Mucosa of rectum (tissue), 2 donors: ENCODE data around the gene WNT3A.

ENCODE experiments used
- H3K27ac ChIP-seq, 2 donors: one replicate each; pipeline ENCODE4 v1.7.0; 2013; ENCODE audit warnings: inconsistent platforms in 2 of 2, low read depth in 2 of 2, low read length in 2 of 2
- H3K27me3 ChIP-seq, 2 donors: one replicate each; pipeline ENCODE4 v1.7.0; 2013; ENCODE audit warnings: low read length in 2 of 2; ENCODE audit not compliant: control insufficient read depth in 2 of 2, insufficient read depth in 2 of 2
- H3K36me3 ChIP-seq, 2 donors: one replicate each; pipeline ENCODE4 v1.7.0; 2013; ENCODE audit warnings: low read length in 2 of 2; ENCODE audit not compliant: control insufficient read depth in 2 of 2, insufficient read depth in 2 of 2
- H3K4me1 ChIP-seq, 2 donors: one replicate each; pipeline ENCODE4 v1.7.0; 2013; ENCODE audit warnings: low read length in 2 of 2, mild to moderate bottlenecking in 1 of 2; ENCODE audit not compliant: control insufficient read depth in 2 of 2, insufficient read depth in 2 of 2
- H3K4me3 ChIP-seq, 2 donors: one replicate each; pipeline ENCODE4 v1.7.0; 2013; ENCODE audit warnings: low read length in 2 of 2
- H3K9ac ChIP-seq, 2 donors: one replicate each; pipeline ENCODE4 v1.7.0; 2013; ENCODE audit warnings: low read length in 2 of 2, low read depth in 1 of 2, mild to moderate bottlenecking in 1 of 2
- H3K9me3 ChIP-seq, 2 donors: one replicate each; pipeline ENCODE4 v1.7.0; 2013; ENCODE audit warnings: low read length in 2 of 2; ENCODE audit not compliant: control insufficient read depth in 2 of 2
- donor health status: healthy.
- donor health status: Normal muscosa, but diverticular disease.

Gene WNT3A

DNA sequence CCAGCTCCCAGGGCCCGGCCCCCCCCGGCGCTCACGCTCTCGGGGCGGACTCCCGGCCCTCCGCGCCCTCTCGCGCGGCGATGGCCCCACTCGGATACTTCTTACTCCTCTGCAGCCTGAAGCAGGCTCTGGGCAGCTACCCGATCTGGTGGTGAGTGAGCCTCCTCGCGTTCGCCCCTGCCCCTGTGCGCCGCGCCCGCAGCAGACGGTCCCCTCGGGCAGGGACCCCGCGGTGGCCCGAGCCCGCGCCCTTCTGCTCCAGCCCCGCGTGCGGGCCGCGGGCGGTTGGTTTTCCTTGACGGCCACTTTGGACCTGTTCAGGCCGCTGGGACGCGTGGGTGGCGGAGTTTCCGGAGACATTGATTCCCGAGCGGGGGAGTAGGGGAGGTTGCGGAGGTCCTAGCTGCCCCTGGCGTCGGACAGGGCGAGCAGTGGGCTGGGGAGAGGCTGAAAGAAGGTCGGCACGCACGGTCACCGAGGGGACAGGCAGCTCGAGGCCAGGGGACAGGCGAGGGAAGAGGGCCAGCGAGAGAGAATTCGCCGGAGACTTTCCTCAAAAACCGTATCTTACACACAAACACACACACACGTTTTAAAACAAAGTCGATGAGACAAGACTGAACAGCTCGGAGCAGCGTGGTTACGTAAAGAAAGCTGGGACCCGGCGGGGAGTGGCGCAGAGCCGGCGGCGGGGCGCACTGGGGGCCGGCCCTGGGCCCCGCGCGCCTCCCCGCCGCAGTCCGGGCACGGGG is 427 bp downstream of the WNT3A start:
- Histone ChIP-seq H3K4me1 (no peaks in the 10 kb centered on the region), H3K9me3 (no peaks in the 10 kb centered on the region), H3K27ac (no peak overlapping the region), H3K4me3 (no peak overlapping the region), H3K27me3 (peaks cover 39 to 46% of the 10 kb centered on the region in 2 donors), H3K36me3 (no peaks in the 10 kb centered on the region), H3K9ac (no peak overlapping the region)

DNA sequence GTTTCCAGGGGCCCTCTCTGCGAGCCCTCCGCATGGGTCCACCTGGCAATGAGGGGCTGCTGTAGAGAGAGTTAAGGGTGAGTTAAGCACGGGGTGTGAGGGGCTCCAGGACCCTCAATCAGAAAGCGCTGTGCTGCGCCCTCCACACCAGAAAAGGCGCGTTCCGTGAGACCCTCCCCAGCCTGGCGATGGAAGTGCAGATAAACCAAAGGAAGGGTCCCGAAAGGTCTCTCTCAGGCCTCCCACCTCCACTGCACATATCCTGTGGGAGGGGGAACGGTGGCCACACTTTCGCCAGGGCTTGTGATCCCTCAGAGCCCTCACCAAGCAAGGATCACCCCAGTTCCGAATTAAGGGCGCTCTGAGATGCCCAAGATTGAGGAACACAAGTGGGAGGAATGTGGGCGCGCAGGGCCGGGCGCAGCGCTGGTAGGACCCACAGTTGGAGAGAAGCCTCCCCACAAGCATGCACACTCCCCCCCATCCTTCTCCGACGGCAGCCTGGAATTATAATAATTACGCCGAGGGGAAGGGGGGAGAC is 1.1 kb downstream of the WNT3A start:
- H3K27me3 ChIP-seq: peaks cover 38 to 45% of the 10 kb centered on the region in 2 donors

DNA sequence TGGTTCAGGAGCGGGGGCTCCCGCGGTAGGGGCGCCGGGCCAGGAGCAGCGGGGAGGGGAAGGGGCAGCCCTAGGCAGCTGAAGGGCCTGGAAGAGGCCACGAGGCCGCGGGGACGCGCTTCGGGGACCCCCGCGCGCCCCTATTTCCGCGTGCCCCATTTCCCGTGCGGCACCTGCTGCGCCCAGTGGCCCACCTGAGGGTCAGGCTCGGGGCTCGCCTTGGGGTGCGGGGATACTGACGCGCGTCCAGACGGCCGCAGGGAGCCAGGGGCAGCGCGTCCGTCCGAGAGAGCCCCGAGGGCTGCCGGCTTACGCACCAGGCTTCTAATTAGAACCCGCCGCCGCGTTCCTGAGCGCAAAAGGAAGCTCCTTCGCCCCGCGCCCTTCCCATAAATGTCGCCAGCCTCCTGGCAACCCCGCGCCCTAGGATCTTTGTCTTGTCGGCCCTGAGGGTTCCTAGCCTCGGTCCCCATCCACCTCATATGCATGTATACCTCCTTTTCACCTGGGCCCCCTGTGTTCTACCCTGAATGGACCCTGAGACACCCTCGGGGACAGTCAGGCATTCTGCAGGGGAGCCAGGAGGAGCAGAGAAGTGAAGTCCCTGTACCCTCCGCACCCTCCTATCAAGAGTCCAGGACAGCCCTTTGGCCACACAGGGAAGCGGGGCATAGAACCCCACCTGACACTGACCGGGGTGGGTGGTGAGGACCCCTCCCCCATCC is 1.8 kb downstream of the WNT3A start:
- no peak overlapping the region for H3K4me3 ChIP-seq
- no peak overlapping the region for H3K27ac ChIP-seq
- H3K27me3 ChIP-seq: peaks cover 37 to 44% of the 10 kb centered on the region in 2 donors

More for the DNA sequence above, 1.1 kb downstream of the WNT3A start:
- Histone ChIP-seq H3K9me3 (no peaks in the 10 kb centered on the region), H3K4me1 (no peaks in the 10 kb centered on the region), H3K4me3 (no peak overlapping the region), H3K27ac (no peak overlapping the region), H3K9ac (no peak overlapping the region), H3K36me3 (no peaks in the 10 kb centered on the region)

DNA sequence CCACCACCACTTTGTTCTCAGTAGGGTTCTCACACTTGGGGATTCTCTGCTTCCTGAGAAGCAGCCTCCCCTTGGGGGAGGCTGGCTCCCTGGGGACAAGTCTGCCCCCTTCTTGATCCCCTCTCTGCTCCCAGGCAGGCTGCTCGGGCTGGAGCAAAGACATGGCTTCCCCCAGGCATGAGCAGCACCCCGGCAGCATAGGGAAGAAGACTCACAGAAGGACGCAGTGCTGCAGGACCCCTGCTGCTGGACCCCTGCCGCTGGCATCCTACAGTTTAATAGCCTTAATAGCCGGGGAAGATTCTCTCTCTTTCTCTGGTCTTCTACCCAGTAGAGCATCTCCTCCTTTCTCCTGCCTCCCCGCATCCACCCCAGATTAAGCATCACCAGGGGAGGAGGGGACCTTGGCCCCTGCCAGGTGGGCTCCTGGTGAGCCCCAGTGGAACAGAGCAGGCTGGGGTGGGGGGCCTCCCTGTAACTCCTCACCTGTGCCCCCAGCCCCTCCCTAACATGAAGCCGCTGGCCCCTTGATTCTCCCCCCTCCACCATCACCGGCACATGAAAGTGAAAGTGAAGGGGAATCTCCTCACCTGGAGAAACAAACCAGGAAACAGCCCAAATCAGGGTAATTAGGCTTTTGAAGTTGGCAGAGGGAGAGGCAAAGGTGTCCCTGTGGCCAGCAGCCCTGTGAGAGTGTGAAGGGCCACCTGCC is 2.5 kb downstream of the WNT3A start:
- no peaks in the 10 kb centered on the region for H3K36me3 ChIP-seq
- no peaks in the 10 kb centered on the region for H3K9me3 ChIP-seq
- no peaks in the 10 kb centered on the region for H3K4me1 ChIP-seq
- H3K27ac ChIP-seq: no peak overlapping the region
- H3K27me3 ChIP-seq: peaks cover 34 to 38% of the 10 kb centered on the region in 2 donors
- H3K9ac ChIP-seq: no peak overlapping the region
- no peak overlapping the region for H3K4me3 ChIP-seq

More for the DNA sequence above, 1.8 kb downstream of the WNT3A start:
- Histone ChIP-seq H3K9me3 (no peaks in the 10 kb centered on the region), H3K4me1 (no peaks in the 10 kb centered on the region), H3K36me3 (no peaks in the 10 kb centered on the region), H3K9ac (no peak overlapping the region)

DNA sequence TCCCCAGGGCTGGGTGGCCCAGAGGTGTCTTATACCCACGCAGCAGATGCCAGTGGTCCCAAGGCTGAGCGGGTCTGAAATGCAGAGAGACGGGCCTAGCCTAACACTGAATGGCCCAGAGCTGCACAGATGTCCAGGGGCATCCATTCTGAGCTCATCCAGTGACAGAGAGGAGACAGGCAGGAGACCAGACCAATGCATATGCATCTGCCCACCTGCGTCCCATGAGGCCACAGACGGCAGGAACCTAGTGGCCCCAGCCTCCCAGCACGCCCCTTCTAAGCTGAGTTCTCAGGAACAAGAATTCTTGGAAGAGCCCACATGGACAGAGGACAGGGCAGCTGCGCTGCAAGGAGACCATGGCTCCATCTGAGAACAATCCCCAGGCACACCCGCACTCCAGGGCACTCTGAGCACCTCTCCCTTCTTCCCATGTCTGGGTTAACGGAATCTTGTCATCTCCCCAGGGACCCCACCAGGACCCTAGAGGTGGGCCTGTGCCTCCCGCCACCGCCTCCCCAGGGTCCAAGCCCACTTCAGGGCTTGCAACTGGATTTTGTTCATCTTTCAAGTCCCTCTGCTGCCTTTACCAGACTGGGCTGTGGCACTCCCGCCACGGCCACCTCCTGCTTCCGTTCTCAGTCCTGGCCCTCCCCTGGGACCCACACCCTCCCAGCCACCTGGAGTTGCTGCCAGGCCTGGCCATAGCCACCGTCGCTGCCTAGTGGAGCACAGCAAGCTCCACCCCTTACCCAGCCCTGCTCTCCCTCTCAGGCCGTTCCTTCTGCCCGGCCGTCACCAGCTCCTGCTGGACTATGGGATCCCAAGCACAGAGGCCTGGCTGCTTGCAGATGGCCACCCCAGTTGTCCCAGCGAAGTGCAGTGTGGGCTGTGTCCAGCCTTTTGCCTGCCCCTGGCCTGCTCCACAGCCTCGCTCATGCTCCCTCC is 3.3 kb downstream of the WNT3A start:
- H3K27me3 ChIP-seq: peaks cover 27 to 30% of the 10 kb centered on the region in 2 donors
- H3K4me3 ChIP-seq: no peak overlapping the region

DNA sequence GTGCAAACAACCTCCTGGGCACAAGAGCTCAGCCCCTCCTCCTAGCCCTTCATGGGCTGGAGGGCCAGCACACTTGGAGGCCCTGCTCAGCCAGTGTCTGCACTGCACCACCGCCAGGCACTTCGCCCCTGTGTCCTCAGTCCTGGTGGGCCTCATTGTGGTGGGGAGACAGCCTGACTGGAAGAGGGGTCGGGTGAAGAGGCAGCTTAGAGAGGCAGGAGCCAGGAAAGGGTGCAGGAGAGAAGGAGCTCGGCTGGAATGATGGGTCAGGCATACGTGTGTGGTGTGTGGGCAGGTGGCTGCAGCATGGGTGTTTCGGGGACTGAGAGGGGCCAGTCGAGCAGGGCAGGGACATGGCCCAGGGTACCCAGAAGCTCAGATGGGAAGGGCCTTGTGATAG is 4.1 kb downstream of the WNT3A start:
- no peak overlapping the region for H3K27ac ChIP-seq
- no peak overlapping the region for H3K9ac ChIP-seq
- H3K4me3 ChIP-seq: no peak overlapping the region
- no peaks in the 10 kb centered on the region for H3K36me3 ChIP-seq
- H3K4me1 ChIP-seq: no peaks in the 10 kb centered on the region
- no peaks in the 10 kb centered on the region for H3K9me3 ChIP-seq
- H3K27me3 ChIP-seq: peaks cover 19 to 22% of the 10 kb centered on the region in 2 donors

More for the DNA sequence above, 3.3 kb downstream of the WNT3A start:
- H3K9ac ChIP-seq: no peak overlapping the region
- no peaks in the 10 kb centered on the region for H3K9me3 ChIP-seq
- H3K36me3 ChIP-seq: no peaks in the 10 kb centered on the region
- no peak overlapping the region for H3K27ac ChIP-seq
- no peaks in the 10 kb centered on the region for H3K4me1 ChIP-seq

DNA sequence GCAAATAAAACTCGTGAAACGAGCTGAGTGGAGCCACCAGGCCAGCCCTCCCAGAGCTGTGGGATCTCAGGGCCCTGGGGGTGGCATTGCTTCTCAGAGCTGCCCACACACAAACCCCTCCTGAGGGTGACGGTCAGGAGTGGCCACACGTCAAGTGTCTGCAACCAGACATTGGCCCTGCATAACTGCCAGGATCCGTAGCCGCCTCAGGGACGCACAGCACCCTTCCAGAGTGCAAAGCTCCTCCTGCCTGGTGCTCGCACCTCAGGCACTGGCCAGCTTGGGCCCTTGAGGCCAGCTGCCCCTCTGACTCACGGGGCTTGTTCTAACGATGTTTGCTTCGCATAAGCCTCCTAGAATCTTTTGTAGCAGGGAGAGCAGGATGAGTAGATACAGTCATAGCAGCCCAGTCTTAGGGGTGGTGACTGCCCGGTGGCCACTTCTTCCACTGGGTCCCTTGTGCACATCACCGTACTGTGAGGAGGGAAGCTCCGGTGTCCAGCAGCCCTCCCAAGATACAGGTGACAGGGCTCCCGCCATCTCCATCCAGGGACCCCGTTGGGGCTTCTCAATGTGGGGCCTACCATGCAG is 5.0 kb downstream of the WNT3A start:
- Histone ChIP-seq H3K9me3 (no peaks in the 10 kb centered on the region), H3K27ac (no peak overlapping the region), H3K4me1 (no peaks in the 10 kb centered on the region), H3K36me3 (no peaks in the 10 kb centered on the region), H3K27me3 (peaks cover 16 to 20% of the 10 kb centered on the region in 2 donors), H3K4me3 (no peak overlapping the region), H3K9ac (no peak overlapping the region)

DNA sequence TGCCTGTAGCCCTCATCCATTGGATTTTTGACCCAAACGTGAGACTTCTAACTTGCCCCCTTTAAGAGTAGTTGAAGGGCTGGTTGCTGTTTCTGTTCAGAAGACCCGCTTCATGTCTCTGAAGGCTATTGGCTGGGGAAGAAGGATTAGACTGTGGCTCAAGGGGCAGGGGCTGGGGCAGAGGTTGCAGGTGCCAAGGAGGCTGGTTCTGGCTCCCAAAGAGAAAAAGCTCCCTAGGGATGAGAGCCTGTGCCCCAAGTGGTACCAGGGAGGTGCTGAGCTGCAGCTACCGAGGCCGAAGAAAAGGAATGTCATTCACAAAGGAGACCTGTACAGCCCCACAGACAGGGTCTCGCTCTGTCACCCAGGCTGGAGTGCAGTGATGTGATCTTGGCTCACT is 5.8 kb downstream of the WNT3A start:
- Histone ChIP-seq H3K4me3 (no peak overlapping the region), H3K4me1 (no peaks in the 10 kb centered on the region), H3K9me3 (no peaks in the 10 kb centered on the region), H3K27me3 (peaks cover 13 to 15% of the 10 kb centered on the region in 2 donors), H3K9ac (no peak overlapping the region), H3K27ac (no peak overlapping the region), H3K36me3 (no peaks in the 10 kb centered on the region)
